Stomach smooth muscle (tissue), 2 donors: Measurements from ENCODE around the gene SPOCD1.

ENCODE experiments used
- H3K27ac ChIP-seq: one replicate; pipeline ENCODE4 v1.7.0; 2013; ENCODE audit warnings: mild to moderate bottlenecking, low read length, inconsistent platforms
- H3K27me3 ChIP-seq, 2 donors: one replicate each; pipeline ENCODE4 v1.7.0; 2013; ENCODE audit warnings: low read length in 2 of 2; ENCODE audit not compliant: insufficient read depth in 2 of 2, control insufficient read depth in 1 of 2
- H3K36me3 ChIP-seq, 2 donors: one replicate each; pipeline ENCODE4 v1.7.0; 2013; ENCODE audit warnings: low read length in 2 of 2; ENCODE audit not compliant: control insufficient read depth in 2 of 2, insufficient read depth in 2 of 2
- H3K4me1 ChIP-seq: one replicate; pipeline ENCODE4 v1.7.0; 2013; ENCODE audit warnings: low read length; ENCODE audit not compliant: control insufficient read depth, insufficient read depth
- H3K4me3 ChIP-seq, 2 donors: one replicate each; pipeline ENCODE4 v1.7.0; 2013; ENCODE audit warnings: low read length in 2 of 2
- H3K9ac ChIP-seq, 2 donors: one replicate each; pipeline ENCODE4 v1.7.0; 2013; ENCODE audit warnings: low read length in 2 of 2, mild to moderate bottlenecking in 1 of 2
- H3K9me3 ChIP-seq, 2 donors: one replicate each; pipeline ENCODE4 v1.7.0; 2013; ENCODE audit warnings: low read length in 2 of 2; ENCODE audit not compliant: control insufficient read depth in 2 of 2
- donor health status: healthy.
- donor health status: Pancreatic carcinoma.

The SPOCD1 gene

GRCh38 chr1:31793086-31793485 lies 22.7 kb downstream of the SPOCD1 start:
- H3K4me3 ChIP-seq: no peak overlapping the region
- no peaks in the 10 kb centered on the region for H3K9me3 ChIP-seq
- H3K27ac ChIP-seq: no peak overlapping the region
- peaks cover 3 to 19% of the 10 kb centered on the region in 2 donors for H3K27me3 ChIP-seq
- no peak overlapping the region for H3K9ac ChIP-seq
- peaks cover 10% of the 10 kb centered on the region for H3K4me1 ChIP-seq
- H3K36me3 ChIP-seq: no peaks in the 10 kb centered on the region

- peaks cover 12% of the 10 kb centered on the region for H3K4me1 ChIP-seq
Measured at GRCh38 chr1:31792541-31792940, 23.3 kb downstream of the SPOCD1 start.

GRCh38 chr1:31792116-31792515 lies 23.7 kb downstream of the SPOCD1 start:
- H3K4me3 ChIP-seq: no peak overlapping the region
- H3K27ac ChIP-seq: no peak overlapping the region
- H3K27me3 ChIP-seq: peaks cover under 1 to 16% of the 10 kb centered on the region in 2 donors
- H3K9ac ChIP-seq: no peak overlapping the region
- H3K9me3 ChIP-seq: no peaks in the 10 kb centered on the region
- peaks cover 12% of the 10 kb centered on the region for H3K4me1 ChIP-seq
- no peaks in the 10 kb centered on the region for H3K36me3 ChIP-seq

More at GRCh38 chr1:31792541-31792940, 23.3 kb downstream of the SPOCD1 start:
- Histone ChIP-seq H3K9ac (no peak overlapping the region), H3K27ac (no peak overlapping the region), H3K36me3 (no peaks in the 10 kb centered on the region), H3K4me3 (no peak overlapping the region), H3K27me3 (peaks cover 3 to 18% of the 10 kb centered on the region in 2 donors), H3K9me3 (no peaks in the 10 kb centered on the region)

- Histone ChIP-seq H3K27ac (no peak overlapping the region), H3K4me3 (no peak overlapping the region), H3K9ac (no peak overlapping the region), H3K36me3 (no peaks in the 10 kb centered on the region), H3K27me3 (peaks cover 0 to 7% of the 10 kb centered on the region in 2 donors), H3K9me3 (no peaks in the 10 kb centered on the region), H3K4me1 (peaks cover 12% of the 10 kb centered on the region)
Measured at GRCh38 chr1:31791131-31791858, 24.5 kb downstream of the SPOCD1 start.

DNA sequence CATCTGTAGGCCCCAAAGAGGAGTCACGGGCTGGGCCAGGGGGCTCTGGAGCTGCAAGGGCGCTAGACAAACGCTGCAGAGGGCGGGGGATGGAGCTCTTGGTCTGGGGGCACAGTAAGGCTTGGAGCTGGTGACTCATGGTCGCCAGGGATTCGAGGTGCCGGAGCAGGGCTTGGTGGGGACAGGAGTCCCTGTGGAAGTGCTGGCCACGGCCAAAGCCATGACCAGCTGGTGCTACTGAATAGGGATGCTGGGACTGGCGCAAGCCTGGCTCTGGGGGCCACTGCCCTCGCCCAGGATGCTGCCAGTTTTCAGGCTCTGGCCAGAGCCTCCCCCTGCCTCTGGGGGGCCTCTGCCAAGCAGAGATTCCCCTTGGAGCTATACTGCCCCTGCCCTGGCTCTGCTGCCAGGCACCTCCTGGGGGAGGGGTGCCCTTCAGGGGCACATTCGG lies 25.2 kb downstream of the SPOCD1 start:
- Histone ChIP-seq H3K27ac (no peak overlapping the region), H3K9me3 (no peaks in the 10 kb centered on the region), H3K36me3 (no peaks in the 10 kb centered on the region), H3K4me3 (no peak overlapping the region), H3K9ac (no peak overlapping the region), H3K27me3 (peaks cover 0 to 4% of the 10 kb centered on the region in 2 donors), H3K4me1 (peaks cover 12% of the 10 kb centered on the region)

GRCh38 chr1:31790140-31790539 lies 25.7 kb downstream of the SPOCD1 start:
- Histone ChIP-seq H3K9ac (no peak overlapping the region), H3K4me1 (peaks cover 12% of the 10 kb centered on the region)

GRCh38 chr1:31789259-31790065 lies 26.4 kb downstream of the SPOCD1 start:
- peak overlapping the region; percentile 69 to 86 for H3K4me3 ChIP-seq
- H3K9me3 ChIP-seq: no peaks in the 10 kb centered on the region
- peaks cover 12% of the 10 kb centered on the region for H3K4me1 ChIP-seq
- H3K27ac ChIP-seq: no peak overlapping the region
- H3K9ac ChIP-seq: peak overlapping the region; percentile 29 to 56
- H3K36me3 ChIP-seq: no peaks in the 10 kb centered on the region
- peaks cover 0 to 4% of the 10 kb centered on the region in 2 donors for H3K27me3 ChIP-seq

More at GRCh38 chr1:31790140-31790539, 25.7 kb downstream of the SPOCD1 start:
- H3K9me3 ChIP-seq: no peaks in the 10 kb centered on the region
- H3K27ac ChIP-seq: no peak overlapping the region
- no peak overlapping the region for H3K4me3 ChIP-seq
- no peaks in the 10 kb centered on the region for H3K36me3 ChIP-seq
- peaks cover 0 to 4% of the 10 kb centered on the region in 2 donors for H3K27me3 ChIP-seq

GRCh38 chr1:31788825-31789256 lies 27.0 kb downstream of the SPOCD1 start:
- Histone ChIP-seq H3K4me1 (peaks cover 12% of the 10 kb centered on the region), H3K4me3 (peak overlapping the region; percentile 69 to 86), H3K27ac (peak overlapping the region; percentile 66), H3K9ac (peak overlapping the region; percentile 51 to 56), H3K27me3 (peaks cover 0 to 4% of the 10 kb centered on the region in 2 donors), H3K36me3 (no peaks in the 10 kb centered on the region), H3K9me3 (no peaks in the 10 kb centered on the region)

- no peaks in the 10 kb centered on the region for H3K36me3 ChIP-seq
- peak overlapping the region; percentile 69 to 86 for H3K4me3 ChIP-seq
- H3K9ac ChIP-seq: peak overlapping the region; percentile 56 to 73
- peak overlapping the region; percentile 66 for H3K27ac ChIP-seq
- peaks cover 12% of the 10 kb centered on the region for H3K4me1 ChIP-seq
- H3K27me3 ChIP-seq: peaks cover 0 to 3% of the 10 kb centered on the region in 2 donors
- H3K9me3 ChIP-seq: no peaks in the 10 kb centered on the region
Measured at GRCh38 chr1:31788138-31788824, 27.5 kb downstream of the SPOCD1 start.

DNA sequence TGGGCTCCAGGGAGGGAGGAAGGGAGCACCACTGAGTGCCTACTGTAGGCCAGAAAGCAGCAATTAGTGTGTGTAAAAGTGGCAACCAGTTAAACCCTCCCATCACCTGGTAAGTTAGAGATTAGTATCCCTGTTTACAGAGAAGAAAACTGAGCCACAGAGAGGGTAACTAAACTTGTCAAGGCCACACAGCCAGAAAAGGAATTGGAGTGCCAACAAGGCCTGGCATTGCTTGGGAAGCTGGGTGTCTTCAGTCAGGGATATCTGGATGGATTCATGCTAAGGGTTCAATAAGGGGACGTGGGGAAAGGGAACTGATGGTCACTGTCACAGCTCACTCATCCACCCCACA lies 28.1 kb downstream of the SPOCD1 start:
- H3K9me3 ChIP-seq: no peaks in the 10 kb centered on the region
- no peaks in the 10 kb centered on the region for H3K36me3 ChIP-seq
- H3K9ac ChIP-seq: peak overlapping the region in 1 of 2 donors; percentile 73
- H3K27ac ChIP-seq: peak overlapping the region; percentile 66
- peaks cover 12% of the 10 kb centered on the region for H3K4me1 ChIP-seq
- peak overlapping the region; percentile 69 to 86 for H3K4me3 ChIP-seq
- H3K27me3 ChIP-seq: no peaks in the 10 kb centered on the region
